ENCODE results near the gene KPNA4. TPM values are rescaled to one million over a fixed set of nuclear protein-coding genes. Genes with fewer than 3 reads are reported as not detected.
"Not testable (repeated sequence)": the region's sequence is repeated elsewhere in the genome, so short reads cannot be mapped to it uniquely, and the experiment has no call there.

Gene KPNA4
- total RNA-seq, 1 donor from 2014 or later, result 24.8 TPM

GRCh38 chr3:160460033-160460432, 105.3 kb downstream of the KPNA4 start:
- Histone ChIP-seq H3K4me1 (no peaks in the 10 kb centered on the region), H3K9me3 (no peaks in the 10 kb centered on the region), H3K36me3 (no peaks in the 10 kb centered on the region), H3K4me3 (no peak overlapping the region), H3K27me3 (no peaks in the 10 kb centered on the region), H3K27ac (no peak overlapping the region)
- intact Hi-C loops (cut with DNase I), result no loop called here
- TF ChIP-seq POLR2A (IDR thresholded peaks at IDR 0.05) (no peak), CTCF (IDR thresholded peaks at IDR 0.05) (no peak), POLR2AphosphoS5 (IDR thresholded peaks at IDR 0.05; ENCODE audit: insufficient read depth in 1 of 2, low read depth in 1 of 2) (no peak)
- DNase-seq (ENCODE audit: extremely low spot score in 2 of 2), result no peak

DNA sequence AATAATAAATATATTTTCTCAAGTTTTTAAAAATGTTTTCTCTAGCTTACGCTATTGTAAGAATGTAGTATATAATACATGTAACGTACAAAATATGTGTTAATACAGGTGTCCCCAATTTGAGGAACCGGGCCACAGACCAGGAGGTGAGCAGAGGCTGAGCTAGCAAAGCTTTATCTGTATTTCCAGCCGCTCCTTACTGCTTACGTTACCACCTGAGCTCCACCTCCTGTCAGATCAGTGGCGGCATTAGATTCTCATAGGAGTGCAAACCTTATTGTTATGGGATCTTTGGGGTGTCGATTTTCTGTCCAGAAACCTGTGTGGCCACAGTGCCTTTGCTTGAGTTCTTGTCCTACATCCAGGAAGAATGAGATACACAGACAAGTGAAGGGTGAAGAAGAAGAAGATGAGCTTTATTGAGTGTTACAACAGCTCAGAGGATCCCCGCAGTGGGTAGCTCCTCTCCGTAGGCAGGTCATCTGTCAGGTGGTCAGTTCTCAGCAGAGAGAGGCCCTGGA, 105.9 kb downstream of the KPNA4 start:
- Histone ChIP-seq H3K4me3 (no peak overlapping the region), H3K9me3 (no peaks in the 10 kb centered on the region), H3K27ac (no peak overlapping the region), H3K4me1 (no peaks in the 10 kb centered on the region), H3K27me3 (no peaks in the 10 kb centered on the region), H3K36me3 (no peaks in the 10 kb centered on the region)
- TF ChIP-seq POLR2AphosphoS5 (IDR thresholded peaks at IDR 0.05; ENCODE audit: insufficient read depth in 1 of 2, low read depth in 1 of 2), result no peak
- no peak for TF ChIP-seq CTCF (IDR thresholded peaks at IDR 0.05)
- no peak for TF ChIP-seq POLR2A (IDR thresholded peaks at IDR 0.05)
- DNase-seq (ENCODE audit: extremely low spot score in 2 of 2), result no peak
- intact Hi-C loops (cut with DNase I), result no loop called here

DNA sequence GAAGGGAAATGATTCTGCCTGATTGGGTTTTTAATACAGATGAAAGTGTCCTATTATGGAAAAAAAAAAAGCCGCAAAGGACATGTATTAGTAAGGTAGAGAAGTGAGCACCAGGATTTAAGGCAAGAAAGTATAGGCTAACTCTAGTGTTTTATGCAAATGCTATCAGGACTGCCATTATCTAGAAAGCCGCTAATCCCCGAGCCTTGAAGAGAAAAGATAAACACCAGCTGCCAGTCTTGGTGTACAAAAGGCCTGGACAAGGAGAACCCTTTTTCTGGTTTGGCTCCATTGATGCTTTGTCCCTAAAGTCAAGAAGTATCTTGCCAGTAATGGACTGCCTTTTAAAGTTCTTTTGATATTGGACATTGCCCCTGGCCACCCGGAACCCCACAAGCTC, 107.2 kb downstream of the KPNA4 start:
- no peak overlapping the region for H3K27ac ChIP-seq
- H3K9me3 ChIP-seq, result no peaks in the 10 kb centered on the region
- intact Hi-C loops (cut with DNase I), result no loop called here
- no peak overlapping the region for H3K4me3 ChIP-seq
- no peaks in the 10 kb centered on the region for H3K27me3 ChIP-seq
- no peak for DNase-seq (ENCODE audit: extremely low spot score in 2 of 2)
- H3K36me3 ChIP-seq, result no peaks in the 10 kb centered on the region
- H3K4me1 ChIP-seq, result no peaks in the 10 kb centered on the region
- TF ChIP-seq CTCF (IDR thresholded peaks at IDR 0.05), result no peak

DNA sequence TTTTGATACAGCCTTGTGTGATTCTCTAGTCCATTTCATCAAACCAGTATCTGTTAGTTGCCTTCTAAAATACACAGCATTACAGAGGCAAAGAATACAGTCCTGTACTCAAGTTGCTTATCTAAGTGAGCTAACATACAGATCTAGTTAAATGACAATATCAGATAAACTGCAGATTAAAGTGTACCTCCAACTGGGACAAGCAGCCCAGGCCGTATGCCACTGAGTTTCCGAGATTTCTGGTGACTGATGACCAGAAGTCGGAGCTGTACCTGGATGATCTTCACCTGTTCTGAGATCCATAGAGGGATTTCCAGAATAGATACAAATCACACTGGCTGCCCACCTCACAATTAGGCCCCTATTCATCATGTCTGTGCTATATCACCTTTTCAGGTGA, 109.5 kb downstream of the KPNA4 start:
- TF ChIP-seq CTCF (IDR thresholded peaks at IDR 0.05) (no peak), POLR2A (IDR thresholded peaks at IDR 0.05) (no peak), POLR2AphosphoS5 (IDR thresholded peaks at IDR 0.05; ENCODE audit: insufficient read depth in 1 of 2, low read depth in 1 of 2) (no peak)
- Histone ChIP-seq H3K4me3 (no peak overlapping the region), H3K4me1 (no peaks in the 10 kb centered on the region), H3K27me3 (no peaks in the 10 kb centered on the region), H3K27ac (no peak overlapping the region), H3K36me3 (no peaks in the 10 kb centered on the region), H3K9me3 (no peaks in the 10 kb centered on the region)
- intact Hi-C loops (cut with DNase I), result no loop called here
- no peak for DNase-seq (ENCODE audit: extremely low spot score in 2 of 2)

DNA sequence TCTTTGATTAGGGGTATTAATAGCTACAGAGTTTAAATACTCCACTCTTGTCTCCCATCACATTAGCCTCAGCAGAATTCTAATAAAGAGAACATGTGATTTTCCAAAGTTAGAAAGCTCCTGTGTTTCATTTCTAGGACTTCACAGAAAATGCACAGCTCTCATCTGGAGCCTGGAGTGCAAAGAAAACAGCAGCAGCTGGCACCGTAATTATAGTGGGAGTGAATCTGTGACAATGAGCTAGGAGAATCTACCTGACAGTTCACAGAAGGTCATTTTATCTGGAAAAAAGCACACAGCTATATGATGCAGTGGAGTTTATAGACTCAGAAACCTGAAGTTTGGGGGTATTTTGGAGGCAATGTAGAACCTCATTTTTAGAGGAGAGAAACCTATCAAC, 110.4 kb downstream of the KPNA4 start:
- Histone ChIP-seq H3K27me3 (no peaks in the 10 kb centered on the region), H3K27ac (no peak overlapping the region), H3K36me3 (no peaks in the 10 kb centered on the region), H3K4me3 (no peak overlapping the region), H3K4me1 (peaks cover 4% of the 10 kb centered on the region), H3K9me3 (no peaks in the 10 kb centered on the region)
- TF ChIP-seq POLR2A (IDR thresholded peaks at IDR 0.05), result no peak
- TF ChIP-seq CTCF (IDR thresholded peaks at IDR 0.05), result no peak
- no peak for TF ChIP-seq POLR2AphosphoS5 (IDR thresholded peaks at IDR 0.05; ENCODE audit: insufficient read depth in 1 of 2, low read depth in 1 of 2)
- intact Hi-C loops (cut with DNase I), result no loop called here
- no peak for DNase-seq (ENCODE audit: extremely low spot score in 2 of 2)

DNA sequence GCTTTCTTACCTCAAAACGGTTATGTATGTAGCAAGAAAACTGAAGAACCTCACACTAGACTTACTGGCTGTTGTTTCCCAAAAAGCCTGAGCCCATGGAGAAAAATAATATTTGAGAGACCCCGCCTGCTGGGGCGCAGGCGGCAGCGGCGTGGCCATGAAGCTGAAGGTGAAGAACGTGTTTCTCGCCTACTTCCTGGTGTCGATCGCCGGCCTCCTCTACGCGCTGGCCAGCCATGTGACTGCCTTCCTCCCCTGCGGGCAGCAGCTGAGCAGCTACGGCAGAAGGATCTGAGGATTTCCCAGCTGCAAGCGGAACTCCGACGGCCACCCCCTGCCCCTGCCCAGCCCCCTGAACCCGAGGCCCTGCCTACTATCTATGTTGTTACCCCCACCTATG, 113.1 kb downstream of the KPNA4 start:
- DNase-seq (ENCODE audit: extremely low spot score in 2 of 2); H3K27ac ChIP-seq: not testable (repeated sequence)

More for the DNA sequence above, 113.1 kb downstream of the KPNA4 start:
- H3K4me3 ChIP-seq; H3K9me3 ChIP-seq; intact Hi-C loops (cut with DNase I); H3K27me3 ChIP-seq; H3K36me3 ChIP-seq: not testable (repeated sequence)
- peaks cover 14% of the 10 kb centered on the region for H3K4me1 ChIP-seq
